Liver (tissue), 3 donors: ENCODE data around the gene KIF26B.
"Not testable (repeated sequence)": the region's sequence is repeated elsewhere in the genome, so short reads cannot be mapped to it uniquely, and the experiment has no call there.

Source experiments
- CTCF ChIP-seq: fragments of 150-350 bp; IDR thresholded peaks from 2 replicates; pipeline ENCODE4 v1.5.1; 2017; ENCODE audit warnings: improper control_type of control experiment, low read depth, low read length; ENCODE audit not compliant: missing input control
- EGR1 ChIP-seq, 2 donors: IDR thresholded peaks; 2 replicates each; pipeline ENCODE4 v1.6.1; 2016 to 2018; ENCODE audit warnings: antibody characterized with exemption in 2 of 2, low read depth in 2 of 2
- FOXA1 ChIP-seq: IDR thresholded peaks from 2 replicates; pipeline ENCODE4 v1.6.1; 2016; ENCODE audit warnings: antibody characterized with exemption
- GABPA ChIP-seq, 2 donors: IDR thresholded peaks in 1 of 2; conservative IDR thresholded peaks in 1 of 2; 2 replicates each; pipeline ENCODE4 v1.6.1; 2016; ENCODE audit warnings: antibody characterized with exemption in 2 of 2, mild to moderate bottlenecking in 1 of 2, moderate library complexity in 1 of 2
- JUND ChIP-seq, 2 donors: IDR thresholded peaks; 2 replicates each; pipeline ENCODE4 v1.6.1; 2016; ENCODE audit warnings: antibody characterized with exemption in 2 of 2
- NR2F2 ChIP-seq: IDR thresholded peaks from 2 replicates; pipeline ENCODE4 v1.6.1; 2016; ENCODE audit warnings: antibody characterized with exemption
- RAD21 ChIP-seq, 2 donors: IDR thresholded peaks; 2 replicates each; pipeline ENCODE4 v1.6.1; 2016; ENCODE audit warnings: antibody characterized with exemption in 2 of 2, mild to moderate bottlenecking in 2 of 2
- REST ChIP-seq: IDR thresholded peaks from 2 replicates; pipeline ENCODE4 v1.6.1; 2016; ENCODE audit warnings: antibody characterized with exemption, mild to moderate bottlenecking
- RXRA ChIP-seq, 2 donors: IDR thresholded peaks; 2 replicates each; pipeline ENCODE4 v1.6.1; 2017 to 2018; ENCODE audit warnings: antibody characterized with exemption in 2 of 2, mild to moderate bottlenecking in 1 of 2
- SP1 ChIP-seq: IDR thresholded peaks from 2 replicates; pipeline ENCODE4 v1.6.1; 2018; ENCODE audit warnings: antibody characterized with exemption, mild to moderate bottlenecking
- TAF1 ChIP-seq: conservative IDR thresholded peaks from 2 replicates; pipeline ENCODE4 v1.6.1; 2016; ENCODE audit warnings: antibody characterized with exemption, mild to moderate bottlenecking
- donor health status: healthy.
- donor health status: healthy.

GRCh38 chr1:245335684-245336083 is 180.9 kb downstream of the KIF26B start:
- not testable (repeated sequence) for TF ChIP-seq RXRA (IDR thresholded peaks at IDR 0.05); RAD21 (IDR thresholded peaks at IDR 0.05); CTCF; FOXA1; GABPA (IDR thresholded peaks at IDR 0.05 in 1 of 2, conservative IDR thresholded peaks at IDR 0.05 in 1 of 2); SP1; JUND (IDR thresholded peaks at IDR 0.05); REST; NR2F2; EGR1 (IDR thresholded peaks at IDR 0.05; ENCODE audit: low read depth in 2 of 2); TAF1
